ENCODE results near the gene SLC45A2.

GRCh38 chr5:34008802-34009201, 24.3 kb upstream of the SLC45A2 start:
- TF ChIP-seq CTCF (IDR thresholded peaks at IDR 0.05; ENCODE audit: low read depth, low read length) (no peak), POLR2A (IDR thresholded peaks at IDR 0.05; ENCODE audit: extremely low read depth, insufficient read length) (no peak), MAX (IDR thresholded peaks at IDR 0.05; ENCODE audit: low read depth, low read length) (no peak)

All from NB4 (cell line).